Measurements from ENCODE around the gene HOXA3.

HOXA3 gene

DNA sequence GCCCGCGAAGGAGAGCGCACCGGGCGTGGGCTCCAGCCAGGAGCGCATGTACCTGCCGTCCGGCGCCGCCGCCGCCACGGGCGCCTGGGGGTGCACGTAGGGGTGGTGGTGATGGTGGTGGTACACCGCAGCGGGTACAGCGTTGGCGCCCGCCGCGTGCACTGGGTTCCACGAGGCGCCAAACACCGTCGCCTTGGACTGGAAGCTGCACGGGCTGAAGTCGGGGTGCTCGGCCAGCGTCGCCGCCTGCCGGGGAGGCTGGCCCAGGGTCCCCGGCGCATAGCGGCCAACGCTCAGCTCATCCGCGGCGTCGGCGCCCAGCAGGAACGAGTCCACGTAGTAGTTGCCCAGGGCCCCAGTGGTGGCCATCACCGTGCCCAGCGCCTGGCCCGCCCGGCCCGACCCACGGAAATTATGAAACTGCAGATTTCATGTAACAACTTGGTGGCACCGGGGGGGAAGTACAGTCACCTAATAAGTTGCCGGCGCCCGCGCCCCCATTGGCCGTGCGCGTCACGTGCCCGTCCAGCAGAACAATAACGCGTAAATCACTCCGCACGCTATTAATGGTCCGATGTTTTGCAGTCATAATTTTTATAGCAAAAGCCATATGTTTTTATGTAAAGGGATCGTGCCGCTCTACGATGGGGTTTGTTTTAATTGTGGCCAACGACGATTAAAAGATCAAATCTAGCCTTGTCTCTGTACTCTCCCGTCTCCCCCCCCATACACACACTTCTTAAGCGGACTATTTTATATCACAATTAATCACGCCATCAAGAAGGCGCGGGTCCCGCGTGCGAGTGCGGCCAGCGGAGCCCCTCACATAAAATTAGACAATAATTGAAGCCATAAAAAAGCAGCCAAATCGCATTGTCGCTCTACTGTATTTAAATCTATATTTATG is 13.0 kb upstream of the HOXA3 start, which contains the start of gene HOXA9:
Gene HOXA9, minus strand, starts transcription at position 449 of the 907 bp plus-strand sequence. Its CDS starts 80 bp downstream, at position 369.
- DNase-seq: peak; percentile 79

DNA sequence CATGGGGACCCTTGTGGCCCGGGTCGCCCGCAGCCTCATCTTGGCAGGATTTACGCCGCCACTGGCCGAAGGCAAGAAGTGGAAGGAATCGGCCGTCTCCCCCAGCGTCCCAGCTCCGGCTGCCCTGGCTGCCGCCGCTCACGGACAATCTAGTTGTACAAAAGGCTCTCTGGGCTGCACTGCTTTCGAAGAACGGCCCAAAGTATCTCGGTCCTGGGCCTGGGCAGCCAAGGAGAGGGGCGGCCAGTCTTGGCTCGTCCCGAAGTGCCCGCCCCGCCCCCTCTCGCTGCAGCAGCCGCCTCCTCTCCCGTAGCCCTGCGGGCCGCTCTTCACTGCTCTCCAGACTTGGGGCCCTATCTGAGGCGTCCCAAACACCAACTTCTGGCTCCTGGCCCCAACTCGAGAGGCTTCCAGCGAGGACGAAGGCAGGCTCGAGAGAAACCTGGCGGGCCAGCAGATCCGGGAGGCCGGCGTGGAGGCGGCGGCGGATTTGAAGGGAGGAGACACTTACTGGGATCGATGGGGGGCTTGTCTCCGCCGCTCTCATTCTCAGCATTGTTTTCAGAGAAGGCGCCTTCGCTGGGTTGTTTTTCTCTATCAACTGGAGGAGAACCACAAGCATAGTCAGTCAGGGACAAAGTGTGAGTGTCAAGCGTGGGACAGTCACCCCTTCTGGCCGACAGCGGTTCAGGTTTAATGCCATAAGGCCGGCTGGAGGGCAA is 12.1 kb upstream of the HOXA3 start:
- DNase-seq: no peak

DNA sequence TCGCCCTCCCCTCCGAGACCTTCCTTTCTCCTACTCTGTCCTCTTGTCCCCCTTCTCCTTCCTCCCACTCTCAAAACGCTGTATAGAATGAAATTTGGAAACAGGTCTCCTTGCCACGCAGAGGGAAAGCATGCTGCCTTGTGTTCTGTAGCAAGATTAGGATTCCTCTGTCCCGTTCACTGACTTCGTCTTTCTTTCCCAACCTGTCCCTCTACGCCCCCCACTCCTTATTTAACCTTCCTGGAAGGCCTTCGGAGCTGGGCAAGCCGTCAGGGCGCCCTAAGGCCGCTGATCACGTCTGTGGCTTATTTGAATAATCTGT is 11.6 kb upstream of the HOXA3 start:
- DNase-seq: no peak

DNA sequence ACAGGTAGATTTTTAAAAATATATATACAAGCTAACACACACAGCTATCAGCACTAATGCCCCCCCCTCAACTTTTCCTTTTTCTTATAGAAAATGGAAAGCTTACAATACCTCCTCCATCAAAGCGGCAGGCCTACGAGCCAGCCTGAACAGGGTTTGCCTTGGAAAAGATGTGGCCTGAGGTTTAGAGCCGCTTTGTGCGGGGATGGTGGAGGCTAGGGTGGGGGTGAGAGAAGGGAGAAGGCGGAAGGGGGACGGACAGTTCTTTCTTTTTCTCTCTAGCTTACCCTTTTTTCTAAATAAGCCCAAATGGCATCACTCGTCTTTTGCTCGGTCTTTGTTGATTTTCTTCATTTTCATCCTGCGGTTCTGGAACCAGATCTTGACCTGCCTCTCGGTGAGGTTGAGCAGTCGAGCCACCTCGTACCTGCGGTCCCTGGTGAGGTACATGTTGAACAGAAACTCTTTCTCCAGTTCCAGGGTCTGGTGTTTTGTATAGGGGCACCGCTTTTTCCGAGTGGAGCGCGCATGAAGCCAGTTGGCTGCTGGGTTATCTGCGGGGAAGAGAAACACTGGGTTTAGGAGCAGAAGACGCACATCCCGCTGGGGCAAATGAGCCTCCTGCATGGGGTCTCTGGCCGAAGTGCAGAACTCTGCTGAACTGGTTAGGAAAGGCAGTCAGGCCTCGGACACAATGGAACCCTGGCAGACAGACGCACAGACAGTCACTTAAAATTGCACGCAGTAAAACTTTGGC is 11.1 kb upstream of the HOXA3 start:
- DNase-seq: no peak

DNA sequence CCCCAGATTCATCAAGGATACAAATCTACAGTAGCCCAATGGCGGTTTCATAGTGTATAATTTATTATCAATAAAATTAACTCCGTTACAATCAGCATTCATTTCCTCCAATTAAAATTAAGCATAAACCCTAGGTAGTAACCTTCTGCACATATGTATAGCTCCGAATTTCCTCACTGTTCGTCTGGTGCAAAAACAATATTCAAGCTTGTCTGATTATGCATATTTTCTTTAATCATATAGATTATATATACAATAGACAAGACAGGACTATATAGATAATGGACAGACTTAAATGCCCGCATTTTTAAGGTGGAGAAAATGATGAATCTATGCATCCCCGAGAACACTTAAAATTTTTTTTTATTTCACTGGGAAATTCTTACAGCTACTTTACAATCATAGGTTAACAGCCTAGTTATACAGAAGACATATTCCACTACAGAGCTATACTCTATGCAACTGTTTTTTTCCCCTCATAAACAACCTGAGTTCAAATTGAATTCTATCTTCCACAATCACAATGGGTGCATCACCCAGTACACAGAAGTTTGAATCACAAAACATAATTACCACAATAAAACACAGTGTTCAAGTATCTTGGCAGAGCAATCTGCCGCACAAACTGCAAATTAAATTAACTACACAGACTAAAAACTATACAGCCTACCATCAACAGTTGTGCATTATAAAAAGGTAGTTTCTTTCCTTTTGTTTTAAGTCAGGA is 10.3 kb upstream of the HOXA3 start:
- no peak for DNase-seq

DNA sequence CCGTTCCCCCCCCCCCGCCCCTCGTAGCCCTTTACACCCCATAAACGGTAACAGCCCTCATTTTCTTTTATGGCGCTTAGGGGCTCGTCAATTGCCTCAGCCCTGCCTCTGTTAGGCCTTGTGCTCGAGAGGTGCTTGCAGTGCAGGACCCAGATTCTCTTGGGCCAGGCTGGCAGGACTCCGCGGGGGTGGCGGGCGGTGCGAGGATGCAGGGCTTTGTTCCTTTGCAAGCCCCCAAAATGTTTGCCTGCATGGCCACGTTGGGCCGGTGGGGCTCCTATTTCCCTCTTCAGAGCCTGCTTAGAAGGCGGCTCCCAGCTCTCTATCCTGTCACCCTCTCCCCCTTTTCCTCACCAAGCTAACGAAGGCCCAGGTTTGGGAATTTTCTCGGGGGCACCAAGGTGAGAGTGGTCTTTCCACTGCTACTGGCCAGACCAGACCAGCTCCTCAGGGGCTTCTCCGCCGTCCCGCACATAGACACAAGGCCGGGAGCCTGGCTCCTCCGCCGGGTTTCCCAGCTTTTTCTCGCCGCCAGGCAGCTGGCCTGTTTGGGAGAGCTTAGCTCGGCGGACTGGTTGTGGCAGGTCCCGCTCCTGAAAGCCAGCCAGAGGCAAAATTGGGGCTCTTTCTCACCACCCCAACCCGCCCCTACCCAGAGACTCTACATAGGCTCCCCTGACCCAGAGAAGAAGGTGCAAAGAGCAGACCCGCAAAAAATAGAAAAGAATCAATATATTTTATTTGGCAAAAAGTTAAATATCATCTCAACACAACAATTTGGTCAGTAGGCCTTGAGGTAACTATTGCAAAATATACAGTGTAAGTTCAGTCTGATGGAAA is 9.6 kb upstream of the HOXA3 start:
- DNase-seq: no peak

DNA sequence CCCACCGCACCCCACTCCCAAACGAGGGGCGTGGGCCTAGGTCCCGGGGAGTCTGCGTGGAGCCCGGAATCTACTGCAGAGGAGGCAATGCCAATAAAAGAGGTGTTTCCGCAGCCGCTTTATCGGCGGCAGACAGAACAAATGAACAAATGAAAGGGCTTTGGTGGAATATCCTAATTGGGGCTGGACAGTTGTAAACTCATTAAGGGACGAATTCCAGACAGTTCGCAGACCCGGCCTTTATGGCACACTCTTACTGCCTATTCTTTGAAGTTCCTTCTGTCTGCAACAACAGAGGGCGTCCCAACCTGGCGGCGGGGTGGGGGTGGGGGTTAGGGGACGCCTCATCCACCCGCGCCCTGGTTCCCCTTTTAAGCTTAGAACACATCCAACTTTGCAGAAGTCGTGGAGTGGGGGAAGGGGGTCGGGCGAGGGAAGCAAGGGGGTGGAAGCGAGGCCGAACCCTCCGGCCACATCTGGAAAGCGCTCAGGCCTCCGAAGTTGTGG is 8.9 kb upstream of the HOXA3 start:
- no peak for DNase-seq

DNA sequence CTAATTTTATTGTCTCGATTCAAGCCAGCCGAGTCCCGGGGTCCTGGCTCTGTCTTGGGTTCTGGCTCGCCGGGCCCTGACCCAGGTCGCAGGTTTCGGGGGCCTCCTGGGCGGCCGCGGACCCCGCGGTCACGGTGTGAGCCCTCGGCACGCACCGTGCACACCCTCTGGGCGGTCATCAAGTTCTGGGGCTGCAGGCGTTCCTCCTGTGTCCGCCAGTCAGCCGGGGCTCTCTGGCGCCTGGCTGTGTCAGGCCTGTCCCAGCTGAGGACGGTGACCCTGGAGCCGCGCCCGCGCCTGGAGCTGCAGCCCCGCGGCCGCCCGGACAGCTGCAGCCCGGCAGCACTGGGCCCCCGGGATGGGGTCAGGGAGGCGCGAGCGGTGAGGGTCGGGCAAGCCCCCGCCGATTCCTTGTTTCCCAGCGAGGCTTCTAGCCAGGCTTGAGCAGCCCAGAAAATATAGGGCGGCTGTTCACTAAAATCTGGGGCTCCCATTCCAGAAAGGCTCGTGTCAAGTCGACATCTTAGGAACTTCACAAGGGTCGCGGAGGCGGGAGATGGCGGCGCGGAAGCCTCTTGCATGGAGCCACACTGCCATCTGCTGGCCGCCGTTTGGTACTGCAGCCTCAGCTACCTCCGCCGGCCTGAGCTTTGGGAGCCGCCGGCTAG is 8.3 kb upstream of the HOXA3 start:
- DNase-seq: peak; percentile 77

DNA sequence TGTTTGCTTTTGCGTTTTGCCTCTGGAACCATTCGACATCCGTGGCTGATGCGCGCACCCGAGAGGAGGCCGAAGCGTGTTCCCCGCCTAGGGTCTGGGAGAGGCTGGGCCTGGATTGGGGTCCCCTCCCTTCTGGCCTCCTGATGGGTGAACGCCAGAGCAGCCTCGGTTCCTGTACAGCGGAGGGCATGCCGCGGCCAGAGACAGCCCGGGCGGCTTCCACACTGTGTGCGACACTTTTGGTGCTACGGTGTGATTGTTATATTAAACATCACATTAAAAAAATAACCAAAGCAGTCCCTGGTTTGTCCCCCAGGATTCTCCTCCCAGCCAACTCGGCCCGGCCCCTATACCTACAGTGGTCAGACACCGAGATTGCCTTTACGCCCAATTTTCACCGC is 7.8 kb upstream of the HOXA3 start:
- no peak for DNase-seq

DNA sequence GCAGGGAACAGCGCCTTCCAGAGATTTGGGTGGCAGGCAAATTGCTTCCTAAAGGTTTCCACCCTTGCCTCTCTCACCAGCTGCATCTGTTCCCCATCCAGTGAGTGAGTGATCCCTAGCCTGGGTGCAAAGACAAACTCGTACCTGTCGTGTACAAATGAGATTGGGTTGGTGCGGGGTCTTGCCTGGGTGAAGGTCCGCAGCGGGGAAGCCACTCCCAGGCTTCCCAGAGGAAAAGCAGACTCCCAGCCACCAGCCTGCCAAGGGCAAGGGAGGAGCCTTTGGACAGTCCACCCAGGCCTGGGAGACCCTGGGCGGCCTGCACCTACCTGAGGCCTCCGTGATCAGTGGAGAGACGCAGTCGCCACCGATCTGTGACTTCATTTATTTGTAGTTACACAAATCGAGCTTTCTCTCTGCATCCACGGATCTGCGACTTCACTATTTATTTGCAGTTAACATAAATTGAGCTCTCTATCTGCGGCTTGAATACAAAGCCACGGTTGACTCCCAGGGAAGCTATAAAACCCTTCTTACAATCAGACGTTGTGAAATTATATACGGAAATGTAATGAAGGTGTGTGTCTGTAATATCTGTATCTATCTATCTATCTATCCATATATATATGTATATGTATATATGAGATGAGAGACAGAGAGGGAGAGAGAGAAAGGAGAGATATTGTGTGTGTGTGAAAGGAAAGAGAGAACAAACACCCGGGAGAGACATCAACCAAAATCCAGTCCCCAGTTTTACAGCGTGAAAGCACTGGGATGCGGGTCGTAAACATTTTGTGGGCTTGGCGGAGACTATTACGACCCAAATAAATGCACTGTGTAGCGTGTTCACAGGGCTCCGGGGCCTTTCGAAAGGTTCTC is 7.1 kb upstream of the HOXA3 start:
- DNase-seq: no peak

DNA sequence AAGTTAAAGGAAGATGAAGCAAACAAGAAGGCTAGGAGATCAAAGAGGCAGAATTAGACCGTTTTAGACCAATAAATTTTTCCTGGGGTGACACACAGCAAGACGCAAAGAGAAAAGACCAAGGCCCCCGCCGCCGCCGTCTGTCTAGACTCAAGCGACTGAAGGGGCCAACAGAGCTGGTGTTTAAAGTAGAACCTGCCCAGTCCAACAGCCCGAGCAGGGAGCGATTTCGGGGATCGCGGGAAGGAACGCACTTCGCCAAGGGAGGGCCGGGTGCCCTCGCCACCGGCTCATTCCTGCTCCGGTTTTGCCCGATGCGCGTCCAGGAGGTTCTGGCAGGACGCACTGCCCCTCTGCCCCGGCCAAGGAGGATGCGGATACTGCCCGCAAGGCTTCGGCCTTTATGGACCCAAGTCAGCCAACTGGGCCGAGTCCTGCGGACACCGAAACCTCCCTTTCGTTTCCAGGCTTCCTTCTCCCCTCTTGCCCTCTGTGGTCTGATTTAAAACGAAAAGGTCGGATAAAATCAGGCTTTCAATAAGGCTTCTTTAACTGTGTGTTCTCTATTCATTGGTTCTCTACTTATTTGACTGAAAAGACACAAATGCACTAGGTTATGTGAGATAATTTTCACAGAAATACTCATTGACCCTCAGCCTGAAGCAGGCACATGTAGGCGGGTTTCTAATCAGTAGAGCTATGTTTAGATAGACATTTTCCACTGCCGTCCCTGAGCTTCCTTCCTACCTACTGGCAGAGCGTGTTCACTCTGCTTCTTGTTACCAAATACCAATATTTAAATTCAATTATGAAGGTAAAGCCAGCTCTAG is 6.3 kb upstream of the HOXA3 start:
- no peak for DNase-seq

DNA sequence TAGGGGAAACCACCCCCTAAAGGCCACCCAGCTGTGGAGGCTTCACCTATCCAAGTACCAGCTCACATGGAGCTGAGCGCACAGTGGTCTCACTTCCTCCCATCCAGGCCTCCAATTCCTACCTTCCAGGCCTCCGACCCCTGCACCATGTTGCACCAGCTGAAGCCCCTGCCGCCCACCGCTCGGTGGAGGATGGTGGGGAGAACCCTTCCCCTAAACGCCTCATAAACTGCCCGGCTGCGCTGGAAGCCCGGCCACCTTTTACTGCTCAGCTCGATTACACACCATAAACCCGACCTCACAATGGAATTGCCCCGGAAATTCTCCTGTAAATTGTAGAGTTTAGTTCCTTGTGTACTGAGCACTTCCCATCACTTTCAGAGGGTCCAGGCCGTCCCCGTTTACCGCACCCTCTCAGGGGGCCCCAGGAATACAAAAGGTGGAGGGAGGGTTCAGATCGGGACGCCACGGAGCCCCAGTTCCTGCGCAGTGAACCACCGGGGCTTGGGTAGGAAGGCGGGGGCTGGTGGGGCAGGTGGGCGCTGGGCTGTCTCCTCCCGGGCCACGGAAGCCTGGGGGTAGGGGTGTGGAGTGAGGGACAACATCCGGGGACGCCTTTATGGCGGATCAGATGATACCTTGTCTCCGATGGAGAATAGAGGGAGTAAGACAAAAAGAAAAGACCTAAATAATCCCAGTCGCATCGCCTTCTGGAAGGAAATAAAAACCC is 5.5 kb upstream of the HOXA3 start:
- no peak for DNase-seq

DNA sequence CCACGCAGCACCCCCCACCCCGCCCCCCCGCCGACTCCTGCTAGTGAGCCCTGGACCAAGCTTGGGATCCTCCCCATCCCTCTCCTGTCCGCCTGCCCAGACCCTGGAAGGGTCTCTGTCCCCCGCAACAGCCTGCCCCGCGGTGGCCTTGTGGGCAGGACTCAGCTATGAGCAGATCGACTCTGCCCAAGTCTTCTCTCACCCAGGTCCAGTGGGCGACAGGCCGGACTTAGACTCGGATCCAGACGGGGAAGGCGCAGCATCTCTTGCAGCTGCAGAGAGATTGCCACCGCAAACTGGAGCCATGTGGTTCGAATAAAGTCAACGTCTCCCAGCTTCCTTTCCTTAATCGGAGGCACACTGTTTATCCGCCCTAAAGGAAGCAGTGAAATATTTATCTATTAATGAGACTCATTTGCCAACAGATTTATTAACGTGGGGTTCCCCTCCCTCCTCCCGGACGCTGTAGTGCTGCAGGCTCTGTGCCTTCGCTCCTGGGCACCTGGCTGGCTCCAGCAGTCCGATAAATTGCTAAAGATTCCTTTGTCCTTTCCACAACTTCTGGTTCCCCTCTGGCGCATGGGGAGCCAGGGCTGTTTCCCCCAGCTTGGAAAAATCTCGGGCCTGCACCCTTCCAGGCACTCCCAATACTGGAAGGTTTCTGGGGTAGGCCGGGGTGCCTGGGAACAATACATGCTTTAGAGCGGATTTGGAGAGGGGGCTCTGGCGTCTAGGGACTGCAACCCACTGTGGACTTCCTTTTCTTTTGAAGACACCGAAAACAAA is 4.7 kb upstream of the HOXA3 start:
- DNase-seq: no peak

DNA sequence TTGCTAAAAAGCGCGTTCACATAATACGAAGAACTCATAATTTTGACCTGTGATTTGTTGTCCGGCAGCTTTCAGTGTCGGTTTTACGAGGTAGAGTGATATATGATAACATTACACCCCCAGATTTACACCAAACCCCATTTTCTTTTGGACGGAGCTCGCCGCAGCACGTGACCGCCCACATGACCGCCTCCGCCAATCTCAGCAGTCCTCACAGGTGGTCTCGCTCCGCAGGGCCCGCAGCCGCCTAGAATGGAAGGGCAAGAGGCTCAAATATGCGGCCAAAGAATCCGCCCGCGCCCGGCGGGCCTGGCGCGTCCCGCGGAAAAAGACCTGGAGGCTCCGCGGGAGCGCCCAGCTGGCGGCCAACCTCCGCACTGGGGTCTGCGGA is 4.1 kb upstream of the HOXA3 start, which contains the start of gene HOXA7:
Gene HOXA7, minus strand, starts transcription at position 168 of the 391 bp plus-strand sequence. Its CDS starts 130 bp downstream, at position 38.
- DNase-seq: peak; percentile 58

DNA sequence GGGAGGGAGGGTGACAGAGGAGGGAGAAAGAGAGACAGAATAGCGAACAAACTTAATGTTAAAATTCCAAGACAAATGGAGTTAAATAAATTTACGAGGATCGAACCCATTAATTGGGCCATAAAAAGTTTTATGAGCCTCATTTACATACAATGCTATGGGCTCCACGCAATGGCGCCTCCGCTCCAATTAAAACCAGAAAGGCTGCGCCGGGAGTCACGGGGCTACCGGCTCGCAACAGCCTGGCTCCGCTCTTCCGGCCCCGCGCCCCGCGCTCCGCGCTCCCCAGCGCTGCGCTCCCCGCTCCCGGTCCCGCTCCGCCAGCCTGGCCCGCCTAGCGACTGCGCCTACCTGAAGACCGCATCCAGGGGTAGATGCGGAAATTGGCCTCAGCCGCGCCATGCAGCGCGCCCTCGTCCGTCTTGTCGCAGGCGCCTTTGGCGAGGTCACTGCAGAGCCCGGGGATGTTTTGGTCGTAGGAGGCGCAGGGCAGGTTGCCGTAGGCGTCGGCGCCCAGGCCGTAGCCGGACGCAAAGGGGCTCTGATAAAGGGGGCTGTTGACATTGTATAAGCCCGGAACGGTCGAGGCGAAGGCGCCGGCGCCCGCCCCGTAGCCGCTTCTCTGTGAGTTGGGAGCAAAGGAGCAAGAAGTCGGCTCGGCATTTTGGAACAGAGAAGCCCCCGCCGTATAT is 3.6 kb upstream of the HOXA3 start:
- DNase-seq: no peak

DNA sequence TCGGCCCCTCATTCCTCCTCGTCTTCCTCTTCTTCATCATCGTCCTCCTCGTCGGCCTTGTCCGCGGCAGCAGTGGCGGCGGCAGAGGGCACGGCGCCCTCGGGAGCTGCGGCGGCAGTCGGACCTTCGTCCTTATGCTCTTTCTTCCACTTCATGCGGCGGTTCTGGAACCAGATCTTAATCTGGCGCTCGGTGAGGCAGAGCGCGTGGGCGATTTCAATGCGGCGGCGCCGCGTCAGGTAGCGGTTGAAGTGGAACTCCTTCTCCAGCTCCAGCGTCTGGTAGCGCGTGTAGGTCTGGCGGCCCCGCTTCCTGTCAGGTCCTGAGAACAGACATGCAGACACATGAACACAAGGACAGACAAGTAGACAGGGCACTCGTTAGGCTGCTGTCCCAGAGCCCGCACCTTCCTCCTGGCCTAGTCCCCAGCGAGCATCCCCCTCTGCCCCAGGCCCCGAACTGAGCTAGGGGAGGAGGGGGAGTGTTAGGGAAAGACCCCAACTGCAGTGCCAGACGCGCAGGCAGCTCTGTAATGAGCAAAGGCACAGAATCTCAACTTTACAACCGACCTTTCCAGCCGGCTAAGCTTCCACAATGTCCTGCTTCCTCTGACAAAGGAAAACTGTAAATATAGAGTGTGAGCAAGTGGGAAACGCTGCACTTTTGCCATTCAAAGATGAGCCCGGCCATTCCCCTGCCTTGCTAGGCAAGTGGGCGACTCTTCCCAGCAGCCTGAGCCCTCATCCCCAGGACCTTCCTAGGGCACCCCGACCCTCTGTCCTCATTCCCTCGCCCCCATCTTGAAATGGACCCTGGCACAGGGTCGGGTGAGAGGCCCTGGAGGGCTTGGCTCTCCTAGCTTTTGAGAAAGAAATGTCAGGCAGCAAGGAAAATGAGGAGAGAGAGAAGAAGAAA is 2.8 kb upstream of the HOXA3 start:
- no peak for DNase-seq
